AG09319 (cell line): ENCODE measurements around the gene SDSL.

ENCODE experiments used
- DNase-seq: peaks from one replicate; pipeline ENCODE4 v3.0.0-alpha.2; 2010; ENCODE audit warnings: low read depth; ENCODE audit errors: extremely low read depth
- TF ChIP-seq, protein P1 (sequence below): IDR thresholded peaks from 2 replicates; pipeline ENCODE4 v1.5.1; 2011; ENCODE audit warnings: low read depth, mild to moderate bottlenecking, inconsistent platforms, low read length, moderate library complexity

Gene SDSL

DNA sequence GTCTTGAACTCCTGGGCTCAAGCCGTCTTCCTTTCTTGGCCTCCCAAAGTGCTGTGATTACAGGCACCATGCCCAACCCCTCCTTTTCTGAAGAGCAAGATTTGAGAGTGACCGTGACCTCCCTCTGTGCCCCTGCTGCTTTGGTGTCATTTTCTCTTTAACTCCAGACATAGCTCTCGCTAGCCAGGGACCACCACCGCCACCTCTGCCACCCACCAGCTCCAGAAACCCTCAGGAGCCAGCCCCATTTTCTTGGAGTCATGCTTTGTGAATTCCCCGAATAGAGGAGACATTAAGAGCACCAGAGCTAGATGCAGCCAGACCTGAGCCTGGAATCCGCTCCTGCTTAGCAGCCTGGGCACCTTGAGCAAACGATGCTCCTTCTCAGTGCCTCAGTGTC is 18.2 kb downstream of the SDSL start:
- TF ChIP-seq, protein P1, sequence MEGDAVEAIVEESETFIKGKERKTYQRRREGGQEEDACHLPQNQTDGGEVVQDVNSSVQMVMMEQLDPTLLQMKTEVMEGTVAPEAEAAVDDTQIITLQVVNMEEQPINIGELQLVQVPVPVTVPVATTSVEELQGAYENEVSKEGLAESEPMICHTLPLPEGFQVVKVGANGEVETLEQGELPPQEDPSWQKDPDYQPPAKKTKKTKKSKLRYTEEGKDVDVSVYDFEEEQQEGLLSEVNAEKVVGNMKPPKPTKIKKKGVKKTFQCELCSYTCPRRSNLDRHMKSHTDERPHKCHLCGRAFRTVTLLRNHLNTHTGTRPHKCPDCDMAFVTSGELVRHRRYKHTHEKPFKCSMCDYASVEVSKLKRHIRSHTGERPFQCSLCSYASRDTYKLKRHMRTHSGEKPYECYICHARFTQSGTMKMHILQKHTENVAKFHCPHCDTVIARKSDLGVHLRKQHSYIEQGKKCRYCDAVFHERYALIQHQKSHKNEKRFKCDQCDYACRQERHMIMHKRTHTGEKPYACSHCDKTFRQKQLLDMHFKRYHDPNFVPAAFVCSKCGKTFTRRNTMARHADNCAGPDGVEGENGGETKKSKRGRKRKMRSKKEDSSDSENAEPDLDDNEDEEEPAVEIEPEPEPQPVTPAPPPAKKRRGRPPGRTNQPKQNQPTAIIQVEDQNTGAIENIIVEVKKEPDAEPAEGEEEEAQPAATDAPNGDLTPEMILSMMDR = no peak
- no peak for DNase-seq

DNA sequence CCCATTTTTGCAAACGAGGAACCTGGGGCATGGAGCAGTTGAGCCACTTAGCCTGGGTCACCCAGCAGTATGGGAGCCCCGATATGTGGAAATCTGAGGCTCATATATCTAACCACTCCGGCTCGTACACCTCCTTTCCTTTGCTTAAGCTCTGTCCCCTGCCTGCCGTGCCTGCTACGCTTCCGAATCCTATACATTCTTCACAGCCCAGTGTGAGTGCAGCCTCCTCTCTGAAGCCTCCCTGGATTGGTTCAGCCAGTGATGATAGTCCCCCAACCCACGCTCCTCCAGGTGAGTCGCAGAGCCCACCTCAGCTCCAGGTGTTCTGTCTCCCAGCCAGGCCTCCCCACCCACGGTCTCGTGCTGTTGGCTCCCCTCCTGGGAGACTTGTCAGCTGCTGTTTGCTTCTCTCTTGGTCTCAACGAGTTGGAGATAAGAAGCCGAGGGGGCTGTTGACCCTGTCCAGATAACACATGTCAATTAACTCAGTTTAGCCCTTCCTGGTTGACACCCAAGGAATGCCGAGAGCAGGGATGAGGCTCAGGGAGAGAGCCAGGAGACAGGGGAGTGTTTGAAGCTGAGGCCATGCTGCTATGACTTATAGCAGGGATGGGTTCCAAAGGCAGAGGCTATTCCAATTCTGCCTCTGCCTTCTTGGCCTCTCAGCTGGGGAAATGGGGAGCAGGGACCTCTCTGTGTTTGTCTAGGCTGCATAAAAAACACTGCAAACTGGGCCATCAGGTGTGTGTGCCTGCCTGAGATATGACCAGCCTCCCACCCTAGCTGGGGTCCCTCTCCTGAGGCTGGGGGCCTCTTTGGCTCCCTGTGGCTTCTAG is 19.0 kb downstream of the SDSL start:
- TF ChIP-seq, protein P1 = no peak
- no peak for DNase-seq

DNA sequence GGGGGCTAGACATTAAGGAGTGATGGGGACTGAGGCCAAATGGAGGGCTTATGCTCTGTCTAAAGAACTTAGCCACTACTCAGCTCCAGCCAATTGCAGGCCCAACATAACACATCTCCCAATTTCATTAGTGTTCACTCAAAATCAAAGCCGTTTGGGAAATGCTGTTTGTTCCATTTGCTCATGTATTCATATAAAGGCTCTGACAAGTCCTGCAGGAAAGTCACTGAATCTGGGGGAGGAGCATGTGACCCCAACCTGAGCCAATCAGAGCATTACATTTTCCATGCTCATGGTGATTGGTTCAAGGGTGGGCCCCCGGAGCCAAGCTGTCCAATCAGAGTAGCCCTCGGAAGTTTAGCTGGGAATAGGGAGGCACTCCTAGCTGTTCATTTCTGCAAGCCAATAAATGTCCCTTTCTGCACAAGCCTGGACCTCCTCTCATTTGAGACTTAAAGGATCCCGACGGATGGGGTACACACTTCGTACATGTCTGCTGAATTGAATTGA is 20.9 kb downstream of the SDSL start:
- TF ChIP-seq, protein P1 = no peak
- DNase-seq = no peak

DNA sequence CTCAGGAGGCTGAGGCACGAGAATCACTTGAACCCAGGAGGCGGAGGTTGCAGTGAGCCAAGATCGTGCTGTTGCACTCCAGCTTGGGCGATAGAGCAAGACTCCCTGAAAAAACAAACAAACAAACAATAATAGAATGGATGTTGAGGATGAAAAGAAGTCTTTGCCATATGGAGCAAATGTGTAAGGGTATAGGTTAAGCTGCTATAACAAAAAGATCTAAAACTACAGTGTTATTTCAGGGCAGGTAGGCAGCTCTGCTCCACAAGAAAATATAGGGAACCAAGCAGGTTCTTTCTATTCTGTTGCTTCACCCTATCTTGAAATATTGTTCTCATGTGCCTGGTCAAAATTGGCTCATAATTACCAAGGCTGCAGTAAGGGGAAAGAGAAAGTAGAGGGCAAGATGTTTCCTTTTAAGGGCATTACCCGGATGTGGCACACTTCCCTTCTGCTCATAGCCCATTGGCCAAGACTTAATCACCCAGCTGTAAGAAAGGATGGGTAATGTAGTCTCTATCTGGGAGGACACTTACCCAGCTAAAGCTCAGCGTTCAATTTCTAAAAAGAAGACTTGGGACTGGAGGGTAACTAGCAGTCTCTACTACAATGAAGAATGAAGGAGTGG is 23.5 kb downstream of the SDSL start:
- TF ChIP-seq, protein P1 = no peak
- DNase-seq = no peak

DNA sequence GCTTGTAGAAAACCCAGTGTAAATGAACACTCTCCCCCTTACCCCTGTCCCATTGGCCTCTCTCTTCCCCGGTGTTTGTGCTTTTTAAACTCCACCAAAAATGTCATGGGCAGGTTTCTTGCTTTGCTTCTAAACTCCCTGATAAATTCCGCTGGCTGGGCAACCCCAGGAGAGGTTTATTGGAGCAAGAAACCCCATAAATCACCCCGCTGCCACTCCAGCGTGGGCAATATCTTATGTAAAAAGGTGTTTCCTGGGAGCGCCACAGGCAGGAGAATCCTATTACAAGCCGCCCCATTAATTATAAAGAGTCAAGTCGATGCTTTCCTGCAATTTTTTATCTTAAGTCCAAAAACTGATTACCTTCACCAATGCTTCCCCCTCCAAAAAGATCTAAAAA is 26.7 kb downstream of the SDSL start:
- DNase-seq = no peak
- TF ChIP-seq, protein P1 = no peak

DNA sequence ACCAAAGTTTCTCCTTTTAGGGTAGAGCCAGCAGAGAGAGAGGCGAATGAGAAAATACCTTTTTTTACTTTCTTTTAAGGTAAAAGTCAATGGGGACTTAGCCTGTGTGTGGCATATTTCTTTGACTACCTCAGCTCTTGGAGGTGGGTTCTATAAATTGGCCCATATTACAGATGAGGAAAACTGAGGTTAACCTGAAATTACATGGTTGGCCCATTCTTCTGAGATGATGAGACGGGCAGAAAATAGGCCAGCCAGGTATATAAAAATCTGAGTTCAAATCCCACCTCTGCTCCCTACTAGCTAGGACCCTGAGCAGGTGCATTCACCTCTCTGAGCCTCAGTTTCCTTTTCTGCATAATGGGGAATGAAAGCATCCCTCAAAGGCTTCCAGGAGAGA is 27.1 kb downstream of the SDSL start:
- TF ChIP-seq, protein P1 = no peak

DNA sequence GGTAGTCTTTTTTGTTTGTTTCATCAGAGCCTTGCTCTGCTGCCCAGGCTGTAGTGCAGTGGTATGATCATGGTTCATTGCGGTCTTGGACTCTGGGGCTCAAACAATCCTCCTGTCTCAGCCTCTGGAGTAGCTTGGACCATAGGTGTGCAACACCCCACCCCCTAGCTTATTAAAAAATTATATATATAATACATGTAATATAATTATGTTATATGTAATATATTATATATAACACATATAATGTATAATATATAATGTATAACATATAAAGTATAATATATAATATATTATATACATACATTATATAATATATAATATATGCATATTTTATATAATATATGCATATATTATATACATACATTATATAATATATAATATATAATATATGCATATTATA is 27.7 kb downstream of the SDSL start:
- DNase-seq = no peak
- TF ChIP-seq, protein P1 = no peak

More for the DNA sequence above, 27.1 kb downstream of the SDSL start:
- DNase-seq = no peak
